Activated CD8-positive, alpha-beta T cell treated with anti-CD3 and anti-CD28 coated beads for 36 hours (primary cell): ENCODE measurements around the gene SEC22C. TPM values are rescaled to one million over a fixed set of nuclear protein-coding genes. Genes with fewer than 3 reads are reported as not detected.
A peak's percentile ranks its signal among the peaks of the same experiment; 100 is the strongest.

Experiments used
- ATAC-seq: fragments of 200-7000 bp; cut with Tn5 transposase; one replicate; pipeline ENCODE4 v1.10.0; 2021; ENCODE audit warnings: mild to moderate bottlenecking, moderate library complexity
- CTCF ChIA-PET: fragments of 350-600 bp; sonication (Branson Sonifier 250); formaldehyde crosslinking; loops from one replicate; lab custom pipeline; 2021; ENCODE audit warnings: antibody characterized with exemption; lab: Charles Lee
- POLR2A ChIA-PET: fragments of 350-600 bp; sonication (Branson Sonifier 250); formaldehyde crosslinking; loops from one replicate; lab custom pipeline; 2021; ENCODE audit warnings: antibody characterized with exemption; lab: Charles Lee
- DNase-seq: peaks from one replicate; pipeline ENCODE4 v3.0.0-alpha.2; 2020
- H3K27ac Mint-ChIP-seq: one replicate; pipeline ENCODE4 v1.8.0; 2021; ENCODE audit warnings: mild to moderate bottlenecking, mixed read lengths
- H3K27me3 Mint-ChIP-seq: one replicate; pipeline ENCODE4 v1.8.0; 2021; ENCODE audit warnings: mixed read lengths
- H3K36me3 Mint-ChIP-seq: one replicate; pipeline ENCODE4 v1.8.0; 2021; ENCODE audit warnings: low read depth, mixed read lengths
- H3K4me1 Mint-ChIP-seq: one replicate; pipeline ENCODE4 v1.8.0; 2021; ENCODE audit warnings: low read depth, mixed read lengths
- H3K4me3 Mint-ChIP-seq: one replicate; pipeline ENCODE4 v1.8.0; 2021; ENCODE audit warnings: mild to moderate bottlenecking, moderate library complexity, mixed read lengths
- H3K9me3 Mint-ChIP-seq: one replicate; pipeline ENCODE4 v1.8.0; 2021; ENCODE audit warnings: mixed read lengths
- CTCF ChIP-seq: fragments of 200-600 bp; IDR thresholded peaks from one replicate; pipeline ENCODE4 v1.8.0; 2022; ENCODE audit warnings: antibody characterized with exemption, mild to moderate bottlenecking
- intact Hi-C: fragments of 100-400 bp; cut with micrococcal nuclease; formaldehyde crosslinking; loops from one replicate; pipeline ENCODE4 v1.10.0; 2022
- total RNA-seq, 2 experiments: library from RNA; stranded (reverse); gene quantifications; one replicate each; pipeline ENCODE4 v1.2.3, GENCODE V29; 2021

Gene SEC22C
- total RNA-seq, 2 experiments from 2014 or later, result 35.0 to 35.7 TPM

GRCh38 chr3:42537350-42537749, 44.4 kb downstream of the SEC22C start:
- Mint-ChIP-seq H3K4me1 (peaks cover 6% of the 10 kb centered on the region), H3K36me3 (no peaks in the 10 kb centered on the region), H3K27ac (no peak overlapping the region), H3K27me3 (no peaks in the 10 kb centered on the region), H3K4me3 (no peak overlapping the region), H3K9me3 (no peaks in the 10 kb centered on the region)
- no peak for DNase-seq
- CTCF ChIA-PET, result interaction anchor here (0.9 to 9.5 kb wide), 14 partner anchors 10 to 308 kb away, joined by 3 to 111 read pairs (median 6); partner anchors contain the start of gene VIPR1
- no peak for TF ChIP-seq CTCF
- ATAC-seq, result no peak
- intact Hi-C loops, result loop anchor here (5.0 to 10.0 kb wide), 2 partner anchors 35 to 293 kb away; partner anchors contain the start of gene VIPR1
- POLR2A ChIA-PET, result interaction anchor here (1.3 kb wide), 2 partner anchors 11 to 35 kb away, joined by 4 to 5 read pairs; partner anchors contain the start of gene VIPR1

DNA sequence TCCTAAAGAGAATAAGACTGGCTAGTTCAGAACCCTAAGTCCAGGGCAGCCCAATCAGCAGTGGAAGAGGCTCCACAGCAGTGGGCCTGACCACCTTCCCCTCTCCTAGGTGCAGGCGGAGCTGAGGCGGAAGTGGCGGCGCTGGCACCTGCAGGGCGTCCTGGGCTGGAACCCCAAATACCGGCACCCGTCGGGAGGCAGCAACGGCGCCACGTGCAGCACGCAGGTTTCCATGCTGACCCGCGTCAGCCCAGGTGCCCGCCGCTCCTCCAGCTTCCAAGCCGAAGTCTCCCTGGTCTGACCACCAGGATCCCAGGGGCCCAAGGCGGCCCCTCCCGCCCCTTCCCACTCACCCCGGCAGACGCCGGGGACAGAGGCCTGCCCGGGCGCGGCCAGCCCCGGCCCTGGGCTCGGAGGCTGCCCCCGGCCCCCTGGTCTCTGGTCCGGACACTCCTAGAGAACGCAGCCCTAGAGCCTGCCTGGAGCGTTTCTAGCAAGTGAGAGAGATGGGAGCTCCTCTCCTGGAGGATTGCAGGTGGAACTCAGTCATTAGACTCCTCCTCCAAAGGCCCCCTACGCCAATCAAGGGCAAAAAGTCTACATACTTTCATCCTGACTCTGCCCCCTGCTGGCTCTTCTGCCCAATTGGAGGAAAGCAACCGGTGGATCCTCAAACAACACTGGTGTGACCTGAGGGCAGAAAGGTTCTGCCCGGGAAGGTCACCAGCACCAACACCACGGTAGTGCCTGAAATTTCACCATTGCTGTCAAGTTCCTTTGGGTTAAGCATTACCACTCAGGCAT, 45.6 kb downstream of the SEC22C start:
- Mint-ChIP-seq H3K9me3 (no peaks in the 10 kb centered on the region), H3K27ac (no peak overlapping the region), H3K27me3 (no peaks in the 10 kb centered on the region), H3K4me3 (no peak overlapping the region), H3K36me3 (no peaks in the 10 kb centered on the region), H3K4me1 (peaks cover 9% of the 10 kb centered on the region)
- ATAC-seq, result peak; percentile 69
- peak; percentile 72 for DNase-seq
- POLR2A ChIA-PET, result interaction anchor here (0.8 to 1.3 kb wide), 3 partner anchors 9 to 34 kb away, joined by 4 to 5 read pairs (median 4); partner anchors contain the start of gene VIPR1
- CTCF ChIA-PET, result interaction anchor here (0.6 to 9.5 kb wide), 17 partner anchors 9 to 289 kb away, joined by 3 to 111 read pairs (median 5); partner anchors contain the start of gene VIPR1
- TF ChIP-seq CTCF, result peak; percentile 54
- intact Hi-C loops, result loop anchor here (5.0 to 10.0 kb wide), 2 partner anchors 34 to 291 kb away; partner anchors contain the start of gene VIPR1

GRCh38 chr3:42533161-42533897, 48.4 kb downstream of the SEC22C start:
- H3K4me1 Mint-ChIP-seq, result peaks cover 34% of the 10 kb centered on the region
- ATAC-seq (no peak), DNase-seq (no peak)
- no peaks in the 10 kb centered on the region for H3K9me3 Mint-ChIP-seq
- peaks cover 2% of the 10 kb centered on the region for H3K36me3 Mint-ChIP-seq
- H3K27me3 Mint-ChIP-seq, result no peaks in the 10 kb centered on the region
- intact Hi-C loops, result loop anchor here (10.0 kb wide), 1 partner anchor 289 kb away; no protein-coding TSS in a partner anchor
- ChIA-PET CTCF (interaction anchor here (1.4 to 9.5 kb wide), 5 partner anchors 9 to 286 kb away, joined by 4 to 111 read pairs (median 13); partner anchors contain the start of gene VIPR1), POLR2A (interaction anchor here (1.5 kb wide), 1 partner anchor 10 kb away, joined by 7 read pairs; no protein-coding TSS in a partner anchor)
- H3K4me3 Mint-ChIP-seq, result no peak overlapping the region
- H3K27ac Mint-ChIP-seq, result no peak overlapping the region
- no peak for TF ChIP-seq CTCF

GRCh38 chr3:42532229-42532628, 49.5 kb downstream of the SEC22C start:
- POLR2A ChIA-PET, result interaction anchor here (1.5 kb wide), 1 partner anchor 9 kb away, joined by 7 read pairs; no protein-coding TSS in a partner anchor
- Mint-ChIP-seq H3K4me3 (no peak overlapping the region), H3K4me1 (peaks cover 43% of the 10 kb centered on the region), H3K27ac (no peak overlapping the region), H3K9me3 (no peaks in the 10 kb centered on the region), H3K27me3 (no peaks in the 10 kb centered on the region), H3K36me3 (peaks cover 2% of the 10 kb centered on the region)
- DNase-seq (no peak), ATAC-seq (no peak)
- no peak for TF ChIP-seq CTCF
- intact Hi-C loops, result loop anchor here (10.0 kb wide), 1 partner anchor 287 kb away; no protein-coding TSS in a partner anchor
- CTCF ChIA-PET, result interaction anchor here (2.1 kb wide), 1 partner anchor 24 kb away, joined by 6 read pairs; no protein-coding TSS in a partner anchor
